HEK293T (cell line): ENCODE results near the gene COPS3.
"Not testable (repeated sequence)": the region's sequence is repeated elsewhere in the genome, so short reads cannot be mapped to it uniquely, and the experiment has no call there.

Experiments used
- CTCF ChIA-PET: fragments of 350-600 bp; formaldehyde crosslinking; extraction: SDS; loops from one replicate; lab custom pipeline; 2021; ENCODE audit warnings: antibody characterized with exemption, inconsistent platforms; lab: Yijun Ruan, JAX
- POLR2A ChIA-PET: fragments of 350-600 bp; formaldehyde crosslinking; extraction: SDS; loops from one replicate; lab custom pipeline; 2020; ENCODE audit warnings: antibody characterized with exemption, inconsistent platforms; lab: Yijun Ruan, JAX
- DNase-seq: peaks from one replicate; pipeline ENCODE4 v3.0.0; 2012; ENCODE audit warnings: mixed read lengths; ENCODE audit errors: extremely low spot score
- ARNT ChIP-seq: fragments of 450-650 bp; IDR thresholded peaks from 2 replicates; pipeline ENCODE4 v1.6.1; 2017; ENCODE audit warnings: mild to moderate bottlenecking
- BHLHE40 ChIP-seq: fragments of 450-650 bp; IDR thresholded peaks from 2 replicates; pipeline ENCODE4 v1.6.1; 2016; ENCODE audit warnings: mild to moderate bottlenecking, moderate library complexity, borderline replicate concordance
- CTBP1 ChIP-seq: fragments of 450-650 bp; IDR thresholded peaks from 2 replicates; pipeline ENCODE4 v1.6.1; 2016; ENCODE audit warnings: borderline replicate concordance
- ELF4 ChIP-seq: fragments of 450-650 bp; IDR thresholded peaks from 2 replicates; pipeline ENCODE4 v1.6.1; 2017; ENCODE audit warnings: antibody characterized with exemption
- FOXA1 ChIP-seq: fragments of 450-650 bp; IDR thresholded peaks from 2 replicates; pipeline ENCODE4 v1.6.1; 2016; ENCODE audit warnings: mild to moderate bottlenecking
- FOXK2 ChIP-seq: fragments of 450-650 bp; IDR thresholded peaks from 2 replicates; pipeline ENCODE4 v1.6.1; 2016; ENCODE audit warnings: mild to moderate bottlenecking
- FOXM1 ChIP-seq: fragments of 450-650 bp; IDR thresholded peaks from 2 replicates; pipeline ENCODE4 v1.6.1; 2017; ENCODE audit warnings: mild to moderate bottlenecking, borderline replicate concordance
- HDGF ChIP-seq: fragments of 450-650 bp; IDR thresholded peaks from 2 replicates; pipeline ENCODE4 v1.6.1; 2017; ENCODE audit warnings: antibody characterized with exemption, borderline replicate concordance
- L3MBTL2 ChIP-seq: fragments of 450-650 bp; conservative IDR thresholded peaks from 2 replicates; pipeline ENCODE4 v1.6.1; 2016; ENCODE audit warnings: mild to moderate bottlenecking
- LEF1 ChIP-seq: fragments of 450-650 bp; IDR thresholded peaks from 2 replicates; pipeline ENCODE4 v1.6.1; 2017; ENCODE audit warnings: mild to moderate bottlenecking, borderline replicate concordance
- NFRKB ChIP-seq: fragments of 450-650 bp; IDR thresholded peaks from 2 replicates; pipeline ENCODE4 v1.6.1; 2016; ENCODE audit warnings: mild to moderate bottlenecking, moderate library complexity
- PKNOX1 ChIP-seq: fragments of 450-650 bp; IDR thresholded peaks from 2 replicates; pipeline ENCODE4 v1.6.1; 2016
- SP1 ChIP-seq: fragments of 450-650 bp; IDR thresholded peaks from 2 replicates; pipeline ENCODE4 v1.6.1; 2017
- SUZ12 ChIP-seq: fragments of 450-650 bp; IDR thresholded peaks from 2 replicates; pipeline ENCODE4 v1.6.1; 2016; ENCODE audit warnings: mild to moderate bottlenecking
- TARDBP ChIP-seq: fragments of 450-650 bp; IDR thresholded peaks from 2 replicates; pipeline ENCODE4 v1.6.1; 2016
- ZNF384 ChIP-seq: fragments of 450-650 bp; IDR thresholded peaks from 2 replicates; pipeline ENCODE4 v1.6.1; 2016

The COPS3 gene

GRCh38 chr17:17303010-17303846, 22.2 kb upstream of the COPS3 start, which contains the start of gene NT5M:
Gene NT5M, plus strand, starts transcription at chr17:17303373. Its CDS starts 178 bp downstream, at chr17:17303551.
- ChIA-PET CTCF (interaction anchor here (0.7 kb wide), 1 partner anchor 12 kb away, joined by 3 read pairs; no protein-coding TSS in a partner anchor), POLR2A (interaction anchor here (0.7 to 1.3 kb wide), 2 partner anchors 22 to 133 kb away, joined by 3 to 6 read pairs; partner anchors contain the start of gene COPS3)
- TF ChIP-seq L3MBTL2 (peak; percentile 15; the same call in 1 of the 2 replicates), HDGF (no peak)
- DNase-seq = peak; percentile 82

GRCh38 chr17:17301659-17302058, 20.6 kb upstream of the COPS3 start:
- ChIA-PET CTCF (interaction anchor here (0.6 kb wide), 1 partner anchor 33 kb away, joined by 3 read pairs; no protein-coding TSS in a partner anchor), POLR2A (interaction anchor here (0.7 to 3.5 kb wide), 19 partner anchors 9 to 883 kb away, joined by 3 to 61 read pairs (median 6); partner anchors contain the start of genes ALKBH5, COPS3 and FLCN)
- DNase-seq = not testable (repeated sequence)

GRCh38 chr17:17300624-17301568, 19.9 kb upstream of the COPS3 start:
- ChIA-PET POLR2A (interaction anchor here (0.7 to 3.5 kb wide), 20 partner anchors 8 to 883 kb away, joined by 3 to 61 read pairs (median 6); partner anchors contain the start of genes ALKBH5, COPS3 and FLCN), CTCF (interaction anchor here (0.6 to 1.7 kb wide), 4 partner anchors 10 to 68 kb away, joined by 3 to 4 read pairs (median 3); no protein-coding TSS in a partner anchor)
- peak; percentile 74; the same call in 1 of the 2 replicates for TF ChIP-seq HDGF
- TF ChIP-seq FOXA1 = no peak
- TF ChIP-seq FOXM1 = no peak
- TF ChIP-seq ZNF384 = no peak
- TF ChIP-seq SP1 = no peak
- TF ChIP-seq CTBP1 = no peak
- DNase-seq = peak; percentile 76

GRCh38 chr17:17298108-17298507, 17.1 kb upstream of the COPS3 start:
- ChIA-PET CTCF (no interaction called here), POLR2A (no interaction called here)
- TF ChIP-seq ARNT = no peak
- no peak for TF ChIP-seq HDGF
- TF ChIP-seq FOXA1 = no peak
- no peak for TF ChIP-seq ZNF384
- TF ChIP-seq PKNOX1 = no peak
- TF ChIP-seq LEF1 = no peak
- no peak for TF ChIP-seq L3MBTL2
- TF ChIP-seq SP1 = no peak
- no peak for TF ChIP-seq NFRKB
- TF ChIP-seq SUZ12 = no peak
- DNase-seq = no peak

GRCh38 chr17:17297217-17297616, 16.2 kb upstream of the COPS3 start:
- ChIA-PET CTCF (no interaction called here), POLR2A (no interaction called here)
- DNase-seq = no peak
- no peak for TF ChIP-seq FOXM1
- no peak for TF ChIP-seq BHLHE40
- no peak for TF ChIP-seq SP1
- TF ChIP-seq ZNF384 = no peak
- no peak for TF ChIP-seq FOXK2
- no peak for TF ChIP-seq TARDBP
- no peak for TF ChIP-seq ELF4
- TF ChIP-seq CTBP1 = no peak
- no peak for TF ChIP-seq NFRKB
- TF ChIP-seq PKNOX1 = no peak
- TF ChIP-seq ARNT = no peak
- no peak for TF ChIP-seq HDGF
- no peak for TF ChIP-seq LEF1
- TF ChIP-seq SUZ12 = no peak
- TF ChIP-seq FOXA1 = no peak
- no peak for TF ChIP-seq L3MBTL2

- TF ChIP-seq SP1 (no peak), HDGF (no peak), BHLHE40 (no peak), NFRKB (no peak), ZNF384 (no peak), TARDBP (no peak), ARNT (no peak), FOXA1 (no peak), FOXK2 (no peak), L3MBTL2 (no peak)
- CTCF ChIA-PET = no interaction called here
- no peak for DNase-seq
- POLR2A ChIA-PET = interaction anchor here (2.4 kb wide), 1 partner anchor 14 kb away, joined by 8 read pairs; the partner anchor contains the start of gene COPS3
Measured at GRCh38 chr17:17295141-17295540, 14.1 kb upstream of the COPS3 start.
